KOPT-K1 (cell line): ENCODE measurements around the gene CMTM3.
"Not testable (repeated sequence)": the region's sequence is repeated elsewhere in the genome, so short reads cannot be mapped to it uniquely, and the experiment has no call there.

Experiments used
- H3K27ac ChIP-seq: fragments of 200-600 bp; sonication (generic); 2 replicates; pipeline ENCODE4 v1.5.1; 2016; ENCODE audit warnings: antibody characterized with exemption, mild to moderate bottlenecking, low read depth, low read length; ENCODE audit not compliant: poor library complexity, severe bottlenecking
- H3K36me3 ChIP-seq: fragments of 200-600 bp; sonication (generic); 2 replicates; pipeline ENCODE4 v1.5.1; 2017; ENCODE audit warnings: antibody characterized with exemption, mild to moderate bottlenecking, low read length, moderate library complexity; ENCODE audit not compliant: insufficient read depth
- H3K9me3 ChIP-seq: fragments of 200-600 bp; sonication (generic); 2 replicates; pipeline ENCODE4 v1.5.1; 2017; ENCODE audit warnings: antibody characterized with exemption, low read length, mild to moderate bottlenecking; ENCODE audit not compliant: insufficient read depth, poor library complexity, severe bottlenecking

Gene CMTM3

GRCh38 chr16:66614161-66614802 lies 9.8 kb downstream of the CMTM3 start:
- peaks cover 61% of the 10 kb centered on the region for H3K36me3 ChIP-seq
- H3K9me3 ChIP-seq: no peaks in the 10 kb centered on the region
- H3K27ac ChIP-seq: no peak overlapping the region

- Histone ChIP-seq H3K9me3 (no peaks in the 10 kb centered on the region), H3K27ac (no peak overlapping the region), H3K36me3 (peaks cover 42% of the 10 kb centered on the region)
These were observed 11.7 kb downstream of the CMTM3 start for GRCh38 chr16:66616169-66616568.

DNA sequence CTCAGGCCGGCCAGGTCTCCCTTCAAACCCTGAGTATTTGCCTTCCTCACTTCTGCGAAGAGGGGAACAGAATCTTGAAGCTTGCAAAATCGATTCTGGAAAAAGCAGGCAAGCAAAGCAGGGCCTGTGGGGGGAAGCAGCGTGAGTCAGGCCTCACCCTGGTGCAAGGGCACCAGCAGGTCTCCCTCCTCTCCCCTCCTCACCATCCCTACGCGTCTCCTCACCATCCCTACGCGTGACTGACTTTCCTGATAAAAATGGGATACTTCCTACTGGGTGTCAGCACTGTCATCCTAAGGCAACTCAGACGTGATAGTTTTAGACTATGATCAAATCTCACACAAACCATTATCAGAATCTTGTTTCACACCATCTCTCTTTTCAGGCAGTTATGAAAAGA lies 12.1 kb downstream of the CMTM3 start:
- no peak overlapping the region for H3K27ac ChIP-seq
- peaks cover 38% of the 10 kb centered on the region for H3K36me3 ChIP-seq
- no peaks in the 10 kb centered on the region for H3K9me3 ChIP-seq

DNA sequence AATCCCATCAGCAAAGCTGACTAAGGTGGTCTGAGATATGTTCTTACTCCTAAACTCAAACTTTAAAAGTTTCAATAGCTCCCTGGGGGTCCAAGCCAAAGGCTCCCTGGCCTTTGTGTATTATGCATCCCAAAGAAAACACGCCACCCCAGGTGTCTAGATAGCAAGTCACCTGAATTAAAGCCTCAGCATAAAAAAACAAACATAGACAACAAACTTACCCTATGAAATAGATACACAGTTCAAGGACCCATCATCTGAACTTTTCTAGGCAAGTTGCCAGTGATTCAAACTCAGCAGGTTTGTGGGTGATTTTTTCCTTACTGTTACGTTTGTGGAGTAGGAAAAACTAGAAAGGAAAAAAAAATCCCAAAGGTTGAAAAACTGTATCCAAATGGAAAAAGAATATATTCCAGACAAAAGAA lies 12.5 kb downstream of the CMTM3 start:
- Histone ChIP-seq H3K36me3 (peaks cover 33% of the 10 kb centered on the region), H3K9me3 (no peaks in the 10 kb centered on the region), H3K27ac (no peak overlapping the region)

DNA sequence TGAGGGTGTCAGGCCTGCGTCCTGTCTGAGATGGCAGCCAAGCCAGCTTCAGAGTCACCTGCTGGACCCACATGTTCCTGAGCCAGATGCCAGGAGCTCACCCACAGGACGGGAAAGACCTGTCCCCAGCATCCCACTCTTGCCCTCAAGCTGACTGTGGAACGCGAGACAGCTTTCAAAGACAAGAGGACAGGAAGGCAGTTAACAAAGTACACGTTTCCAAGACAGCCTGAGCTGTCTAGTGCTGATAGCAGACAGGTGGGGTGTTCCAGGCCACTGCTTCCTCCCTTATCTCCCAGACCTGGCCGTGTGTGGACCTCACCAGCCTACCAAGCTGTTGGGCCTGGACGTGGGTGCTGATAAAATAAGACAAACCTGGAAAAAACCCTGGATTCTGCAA lies 13.2 kb downstream of the CMTM3 start:
- no peaks in the 10 kb centered on the region for H3K9me3 ChIP-seq
- H3K36me3 ChIP-seq: peaks cover 26% of the 10 kb centered on the region
- no peak overlapping the region for H3K27ac ChIP-seq

- Histone ChIP-seq H3K36me3 (peaks cover 16% of the 10 kb centered on the region), H3K27ac (no peak overlapping the region), H3K9me3 (no peaks in the 10 kb centered on the region)
These were observed 14.3 kb downstream of the CMTM3 start for GRCh38 chr16:66618588-66619375.

DNA sequence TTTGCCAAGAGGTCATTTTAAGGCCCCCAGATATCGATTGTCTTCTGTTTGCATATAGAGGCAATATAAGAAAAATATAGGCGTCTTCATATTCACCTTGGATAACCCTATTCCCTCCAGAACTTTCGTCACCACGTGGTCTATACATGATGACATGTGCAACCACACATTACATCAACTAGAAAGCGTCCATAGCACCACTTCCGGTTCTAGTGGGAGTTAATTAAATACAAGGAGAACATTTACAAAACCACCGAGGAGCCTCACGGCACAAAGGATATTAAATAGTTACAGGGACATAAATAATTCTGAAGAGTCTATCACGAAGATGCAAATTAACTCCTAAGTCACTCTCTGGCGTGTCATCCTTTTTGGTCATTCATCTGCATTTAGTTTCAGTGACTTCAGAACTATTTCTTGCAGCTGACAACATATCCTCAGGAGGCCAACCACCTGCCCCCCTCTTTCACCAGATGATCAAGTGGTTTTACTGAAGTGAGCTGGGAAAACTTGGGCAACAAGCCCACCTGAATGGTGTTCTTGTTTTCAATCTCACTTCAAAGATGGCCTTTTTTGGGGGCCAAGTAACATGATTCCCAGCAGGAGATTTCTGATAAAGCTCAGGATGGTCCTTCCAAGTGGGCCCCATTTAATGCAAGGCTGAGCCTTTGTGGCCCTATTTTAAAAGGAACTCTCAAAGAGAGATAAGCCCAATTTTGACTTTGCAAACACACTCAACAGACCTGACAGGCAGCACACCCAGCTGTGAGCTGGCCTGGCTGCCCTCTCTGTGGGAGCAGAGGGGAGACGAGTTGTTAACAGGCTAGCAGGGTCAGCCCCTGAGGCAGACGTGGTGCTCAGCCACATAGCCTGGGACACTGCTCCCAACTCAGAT lies 15.3 kb downstream of the CMTM3 start:
- no peak overlapping the region for H3K27ac ChIP-seq
- no peaks in the 10 kb centered on the region for H3K9me3 ChIP-seq
- H3K36me3 ChIP-seq: peaks cover 6% of the 10 kb centered on the region; the same call in 1 of the 2 replicates

DNA sequence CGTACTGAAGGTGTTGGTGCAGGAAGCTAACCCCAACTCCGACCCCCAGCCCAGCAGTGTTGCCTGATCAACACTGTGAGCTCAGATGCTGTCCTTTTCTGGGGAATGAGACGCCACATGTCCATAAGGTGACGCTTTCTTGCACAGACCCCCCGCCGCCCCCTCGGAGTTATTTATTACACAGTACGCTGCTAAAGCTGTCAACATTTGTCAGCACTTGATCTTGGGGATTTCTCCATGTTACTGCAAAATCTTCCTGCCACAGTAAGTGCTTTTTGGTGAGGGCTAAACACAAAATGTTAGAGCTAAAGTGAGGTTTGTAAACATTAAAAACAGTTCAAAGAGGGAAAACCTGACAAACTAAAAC lies 15.9 kb downstream of the CMTM3 start:
- no peak overlapping the region for H3K27ac ChIP-seq
- no peaks in the 10 kb centered on the region for H3K9me3 ChIP-seq
- no peaks in the 10 kb centered on the region for H3K36me3 ChIP-seq

GRCh38 chr16:66621973-66622372 lies 17.5 kb downstream of the CMTM3 start:
- Histone ChIP-seq H3K36me3 (no peaks in the 10 kb centered on the region), H3K9me3 (no peaks in the 10 kb centered on the region), H3K27ac (no peak overlapping the region)

DNA sequence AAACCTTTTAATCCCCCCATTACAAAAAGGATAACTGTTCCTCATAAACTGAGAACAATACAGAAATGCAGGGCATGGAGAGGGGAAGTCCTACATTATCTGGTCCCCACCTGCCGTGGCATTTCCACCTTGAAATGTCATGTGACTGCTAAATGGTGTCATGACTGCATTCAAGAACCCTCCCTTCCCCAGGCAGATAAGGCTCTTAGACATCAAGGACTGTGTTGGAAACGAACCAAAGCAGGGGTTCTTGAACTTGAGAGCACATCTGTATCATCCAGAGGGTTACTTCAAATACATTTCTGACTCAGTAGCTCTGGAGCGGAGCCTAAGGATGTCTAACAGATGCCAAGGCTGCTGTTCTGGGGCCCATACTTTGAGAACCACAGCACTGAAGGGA lies 18.4 kb downstream of the CMTM3 start:
- H3K27ac ChIP-seq: no peak overlapping the region
- no peaks in the 10 kb centered on the region for H3K9me3 ChIP-seq
- no peaks in the 10 kb centered on the region for H3K36me3 ChIP-seq

DNA sequence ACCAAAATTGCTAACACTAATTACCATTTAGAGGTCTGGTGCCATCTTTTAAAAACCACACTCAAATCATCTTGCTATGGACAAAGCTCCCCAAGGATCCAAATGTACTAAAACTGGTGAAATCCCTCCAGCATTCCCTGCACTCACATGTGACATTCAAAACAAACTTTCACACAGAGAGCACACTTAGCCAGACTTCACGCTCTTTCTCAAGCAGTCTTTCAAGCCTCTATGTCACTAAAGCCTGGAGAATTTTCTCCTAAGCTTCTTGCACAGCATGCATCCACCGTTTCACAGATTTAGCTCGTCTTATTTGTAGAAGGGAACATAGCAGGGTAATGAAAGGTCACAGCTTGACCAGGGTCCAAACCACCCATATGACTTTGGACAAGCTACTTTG lies 19.3 kb downstream of the CMTM3 start:
- no peaks in the 10 kb centered on the region for H3K9me3 ChIP-seq
- no peak overlapping the region for H3K27ac ChIP-seq
- no peaks in the 10 kb centered on the region for H3K36me3 ChIP-seq

- H3K27ac ChIP-seq, H3K36me3 ChIP-seq, H3K9me3 ChIP-seq: not testable (repeated sequence)
These were observed 23.3 kb downstream of the CMTM3 start for GRCh38 chr16:66627611-66628378.

- H3K36me3 ChIP-seq: no peaks in the 10 kb centered on the region
- H3K27ac ChIP-seq: no peak overlapping the region
- no peaks in the 10 kb centered on the region for H3K9me3 ChIP-seq
These were observed 25.4 kb downstream of the CMTM3 start for GRCh38 chr16:66629856-66630255.

- not testable (repeated sequence) for H3K36me3 ChIP-seq, H3K27ac ChIP-seq, H3K9me3 ChIP-seq
These were observed 26.2 kb downstream of the CMTM3 start for GRCh38 chr16:66630561-66631260.
